Stomach (tissue), 4 donors: Measurements from ENCODE around the gene PAOX.

Experiments
- EP300 ChIP-seq: sonication (generic); formaldehyde crosslinking; IDR thresholded peaks from one replicate; pipeline ENCODE4 v1.6.1; 2017; ENCODE audit warnings: antibody characterized with exemption
- POLR2A ChIP-seq, 4 donors: fragments of 450-650 bp; IDR thresholded peaks; one replicate each; pipeline ENCODE4 v1.6.1; 2016; ENCODE audit warnings: antibody characterized with exemption in 4 of 4, control low read depth in 2 of 4, mild to moderate bottlenecking in 1 of 4, moderate library complexity in 1 of 4
- POLR2AphosphoS5 ChIP-seq, 3 donors: sonication (generic); formaldehyde crosslinking; IDR thresholded peaks; one replicate each; pipeline ENCODE4 v1.6.1; 2016; ENCODE audit warnings: antibody characterized with exemption in 3 of 3
- TF ChIP-seq, protein P1 (sequence below), 7 experiments: fragments of 450-650 bp in 4 of 7; fragments of 200-600 bp in 3 of 7; sonication (generic) in 3 of 7; IDR thresholded peaks; one replicate each; pipeline ENCODE4 v1.5.1; 2016 to 2019; ENCODE audit warnings: antibody characterized with exemption in 7 of 7, control low read depth in 2 of 7, mild to moderate bottlenecking in 1 of 7

GRCh38 chr10:133440633-133441285 lies 61.7 kb downstream of the PAOX start:
- TF ChIP-seq POLR2A (IDR thresholded peaks at IDR 0.05) (no peak), POLR2AphosphoS5 (IDR thresholded peaks at IDR 0.05) (no peak), EP300 (no peak)
- TF ChIP-seq, protein P1, sequence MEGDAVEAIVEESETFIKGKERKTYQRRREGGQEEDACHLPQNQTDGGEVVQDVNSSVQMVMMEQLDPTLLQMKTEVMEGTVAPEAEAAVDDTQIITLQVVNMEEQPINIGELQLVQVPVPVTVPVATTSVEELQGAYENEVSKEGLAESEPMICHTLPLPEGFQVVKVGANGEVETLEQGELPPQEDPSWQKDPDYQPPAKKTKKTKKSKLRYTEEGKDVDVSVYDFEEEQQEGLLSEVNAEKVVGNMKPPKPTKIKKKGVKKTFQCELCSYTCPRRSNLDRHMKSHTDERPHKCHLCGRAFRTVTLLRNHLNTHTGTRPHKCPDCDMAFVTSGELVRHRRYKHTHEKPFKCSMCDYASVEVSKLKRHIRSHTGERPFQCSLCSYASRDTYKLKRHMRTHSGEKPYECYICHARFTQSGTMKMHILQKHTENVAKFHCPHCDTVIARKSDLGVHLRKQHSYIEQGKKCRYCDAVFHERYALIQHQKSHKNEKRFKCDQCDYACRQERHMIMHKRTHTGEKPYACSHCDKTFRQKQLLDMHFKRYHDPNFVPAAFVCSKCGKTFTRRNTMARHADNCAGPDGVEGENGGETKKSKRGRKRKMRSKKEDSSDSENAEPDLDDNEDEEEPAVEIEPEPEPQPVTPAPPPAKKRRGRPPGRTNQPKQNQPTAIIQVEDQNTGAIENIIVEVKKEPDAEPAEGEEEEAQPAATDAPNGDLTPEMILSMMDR (IDR thresholded peaks at IDR 0.05) = no peak
